SU-DHL-6 (cell line): Measurements from ENCODE around the gene MTREX.

Experiments
- CTCF ChIP-seq: fragments of 200-600 bp; sonication (generic); IDR thresholded peaks from one replicate; pipeline ENCODE4 v1.5.1; 2017; ENCODE audit warnings: antibody characterized with exemption, mild to moderate bottlenecking, low read length, moderate library complexity; ENCODE audit not compliant: insufficient read depth, poor library complexity, severe bottlenecking
- EZH2phosphoT487 ChIP-seq: fragments of 200-600 bp; sonication (generic), shearing (Covaris generic); conservative IDR thresholded peaks from 2 replicates; pipeline ENCODE4 v1.6.1; 2018; ENCODE audit warnings: mild to moderate bottlenecking, antibody characterized with exemption, low read length, moderate library complexity, mixed read lengths

GRCh38 chr5:55319491-55319890, 11.7 kb downstream of the MTREX start:
- TF ChIP-seq CTCF (no peak), EZH2phosphoT487 (no peak)
